ENCODE results near the gene P4HA2. TPM values are rescaled to one million over a fixed set of nuclear protein-coding genes. Genes with fewer than 3 reads are reported as not detected.
A peak's percentile ranks its signal among the peaks of the same experiment; 100 is the strongest.

The P4HA2 gene
- total RNA-seq, 6 donors from 2014 or later: 37.7 to 85.2 (median 57.5) TPM

DNA sequence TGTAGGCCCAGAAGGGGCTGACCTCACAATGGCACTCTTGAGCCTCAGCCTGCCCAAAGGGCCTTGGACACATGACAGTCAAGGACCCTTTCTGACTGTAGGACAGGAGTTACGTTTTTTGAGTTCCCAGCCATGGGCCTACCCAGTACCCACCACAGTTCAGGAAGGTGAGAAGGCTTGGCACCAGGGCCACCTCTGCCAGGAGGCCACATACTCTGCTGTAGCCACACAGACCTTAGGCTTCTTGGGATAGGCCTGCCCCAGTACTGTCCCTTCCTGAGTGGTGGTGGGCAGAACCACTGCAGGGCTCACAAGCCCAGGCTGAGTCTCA lies 42.6 kb upstream of the P4HA2 start:
- no peak overlapping the region for H3K27ac ChIP-seq
- no peaks in the 10 kb centered on the region for H3K9me3 ChIP-seq
- ATAC-seq (ENCODE audit: low FRiP score in 2 of 2) (no peak), DNase-seq (no peak)
- no peak overlapping the region for H3K4me3 ChIP-seq
- H3K36me3 ChIP-seq: no peaks in the 10 kb centered on the region
- H3K4me1 ChIP-seq: peaks cover 6 to 16% (median 10%) of the 10 kb centered on the region in 4 donors
- 100% methylated on average over 1 of the region's 1 CpG; no CpG with 5 or more reads in 1 of the 2 donors for WGBS, 2 donors
- TF ChIP-seq POLR2A (IDR thresholded peaks at IDR 0.05) (no peak), EP300 (IDR thresholded peaks at IDR 0.05) (no peak), POLR2AphosphoS5 (IDR thresholded peaks at IDR 0.05) (no peak)
- TF ChIP-seq, protein P1, sequence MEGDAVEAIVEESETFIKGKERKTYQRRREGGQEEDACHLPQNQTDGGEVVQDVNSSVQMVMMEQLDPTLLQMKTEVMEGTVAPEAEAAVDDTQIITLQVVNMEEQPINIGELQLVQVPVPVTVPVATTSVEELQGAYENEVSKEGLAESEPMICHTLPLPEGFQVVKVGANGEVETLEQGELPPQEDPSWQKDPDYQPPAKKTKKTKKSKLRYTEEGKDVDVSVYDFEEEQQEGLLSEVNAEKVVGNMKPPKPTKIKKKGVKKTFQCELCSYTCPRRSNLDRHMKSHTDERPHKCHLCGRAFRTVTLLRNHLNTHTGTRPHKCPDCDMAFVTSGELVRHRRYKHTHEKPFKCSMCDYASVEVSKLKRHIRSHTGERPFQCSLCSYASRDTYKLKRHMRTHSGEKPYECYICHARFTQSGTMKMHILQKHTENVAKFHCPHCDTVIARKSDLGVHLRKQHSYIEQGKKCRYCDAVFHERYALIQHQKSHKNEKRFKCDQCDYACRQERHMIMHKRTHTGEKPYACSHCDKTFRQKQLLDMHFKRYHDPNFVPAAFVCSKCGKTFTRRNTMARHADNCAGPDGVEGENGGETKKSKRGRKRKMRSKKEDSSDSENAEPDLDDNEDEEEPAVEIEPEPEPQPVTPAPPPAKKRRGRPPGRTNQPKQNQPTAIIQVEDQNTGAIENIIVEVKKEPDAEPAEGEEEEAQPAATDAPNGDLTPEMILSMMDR (IDR thresholded peaks at IDR 0.05): no peak
- no peaks in the 10 kb centered on the region for H3K27me3 ChIP-seq

DNA sequence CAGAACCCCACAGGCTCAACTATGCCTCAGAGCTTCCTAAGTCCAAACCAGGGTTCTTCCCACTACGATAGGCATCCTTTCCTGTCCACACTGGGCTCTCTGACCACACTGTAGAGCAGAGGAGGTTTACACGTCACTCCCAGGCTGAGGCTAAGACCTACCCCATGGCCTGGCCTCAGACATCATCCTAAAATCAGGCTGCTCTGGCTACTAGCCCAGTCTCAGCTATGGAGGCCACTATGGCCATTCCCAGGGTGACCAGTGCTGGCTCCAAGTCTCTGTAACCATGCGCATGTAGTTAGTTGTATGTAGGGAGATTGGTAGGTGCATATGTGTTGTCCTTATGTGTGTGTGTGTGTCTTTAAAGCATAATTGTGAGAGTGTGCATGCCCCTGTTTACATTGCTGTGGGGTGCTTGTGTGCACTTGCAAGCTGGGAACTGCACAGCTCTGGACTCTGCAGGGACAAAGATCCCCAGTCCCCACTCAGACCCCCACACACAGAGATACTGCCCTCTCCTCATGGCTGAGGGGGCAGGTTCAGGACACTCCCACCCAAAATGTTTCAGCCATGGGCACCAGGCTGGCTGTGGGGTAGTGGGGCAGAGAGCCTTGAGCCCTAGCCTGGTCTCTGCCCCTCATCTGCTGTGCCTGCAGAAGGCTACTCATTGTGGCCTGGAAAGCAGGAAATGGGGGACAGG lies 42.1 kb upstream of the P4HA2 start:
- no peak for DNase-seq
- Histone ChIP-seq H3K36me3 (no peaks in the 10 kb centered on the region), H3K4me1 (peaks cover 6 to 18% (median 12%) of the 10 kb centered on the region in 4 donors), H3K9me3 (no peaks in the 10 kb centered on the region), H3K27ac (no peak overlapping the region), H3K4me3 (no peak overlapping the region), H3K27me3 (no peaks in the 10 kb centered on the region)
- WGBS, 2 donors: 81 to 90% methylated on average over 3 of the region's 3 CpGs
- no peak for ATAC-seq (ENCODE audit: low FRiP score in 2 of 2)
- TF ChIP-seq POLR2A (IDR thresholded peaks at IDR 0.05) (no peak), POLR2AphosphoS5 (IDR thresholded peaks at IDR 0.05) (no peak), EP300 (IDR thresholded peaks at IDR 0.05) (no peak)

DNA sequence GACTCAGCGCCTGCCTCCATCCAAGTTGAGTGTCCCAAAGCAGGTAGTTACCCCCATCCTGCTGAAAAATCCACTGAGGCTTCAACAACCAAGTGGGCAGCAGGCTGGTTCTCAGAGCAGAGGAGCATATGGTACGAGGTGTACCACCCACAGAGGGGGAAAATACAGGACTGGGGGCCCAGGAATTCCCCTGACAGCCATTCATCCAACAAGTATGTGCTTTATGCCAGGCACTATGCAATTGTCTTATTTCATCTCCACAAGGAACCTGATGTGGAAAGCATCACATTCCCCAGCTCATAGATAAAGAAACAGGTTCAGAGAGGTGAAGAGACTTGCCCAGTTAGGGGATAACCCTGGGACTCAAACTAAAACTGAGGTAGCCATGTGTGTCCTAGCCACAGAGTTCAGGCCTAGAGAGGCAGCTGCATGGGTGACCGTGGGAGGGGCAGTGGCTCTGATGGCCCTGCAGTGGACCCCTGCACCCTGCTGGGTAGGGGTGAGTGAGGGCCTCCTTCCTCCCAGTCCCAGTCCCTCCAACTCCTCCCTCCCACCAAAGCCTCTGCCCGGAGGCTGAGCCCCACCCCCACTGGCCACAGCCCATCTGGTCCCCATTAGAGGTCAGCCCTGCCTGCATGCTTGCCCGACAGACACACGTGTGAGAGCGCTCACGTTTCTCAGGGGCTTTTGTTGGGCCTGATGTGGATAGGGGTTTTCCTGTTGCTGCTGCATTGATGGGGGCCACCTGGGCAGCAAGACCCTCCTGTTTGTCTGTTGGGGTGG lies 41.3 kb upstream of the P4HA2 start:
- H3K27me3 ChIP-seq: no peaks in the 10 kb centered on the region
- TF ChIP-seq POLR2A (IDR thresholded peaks at IDR 0.05): no peak
- TF ChIP-seq EP300 (IDR thresholded peaks at IDR 0.05): no peak
- no peak for TF ChIP-seq POLR2AphosphoS5 (IDR thresholded peaks at IDR 0.05)
- TF ChIP-seq, protein P1 (IDR thresholded peaks at IDR 0.05): no peak
- ATAC-seq (ENCODE audit: low FRiP score in 2 of 2) (no peak), DNase-seq (peak in 1 of 2 donors; percentile 59)
- H3K36me3 ChIP-seq: no peaks in the 10 kb centered on the region
- 85 to 92% methylated on average over 6 to 8 of the region's 8 CpGs for WGBS, 2 donors
- peaks cover 6 to 18% (median 12%) of the 10 kb centered on the region in 4 donors for H3K4me1 ChIP-seq
- no peak overlapping the region for H3K27ac ChIP-seq
- H3K9me3 ChIP-seq: no peaks in the 10 kb centered on the region
- no peak overlapping the region for H3K4me3 ChIP-seq

DNA sequence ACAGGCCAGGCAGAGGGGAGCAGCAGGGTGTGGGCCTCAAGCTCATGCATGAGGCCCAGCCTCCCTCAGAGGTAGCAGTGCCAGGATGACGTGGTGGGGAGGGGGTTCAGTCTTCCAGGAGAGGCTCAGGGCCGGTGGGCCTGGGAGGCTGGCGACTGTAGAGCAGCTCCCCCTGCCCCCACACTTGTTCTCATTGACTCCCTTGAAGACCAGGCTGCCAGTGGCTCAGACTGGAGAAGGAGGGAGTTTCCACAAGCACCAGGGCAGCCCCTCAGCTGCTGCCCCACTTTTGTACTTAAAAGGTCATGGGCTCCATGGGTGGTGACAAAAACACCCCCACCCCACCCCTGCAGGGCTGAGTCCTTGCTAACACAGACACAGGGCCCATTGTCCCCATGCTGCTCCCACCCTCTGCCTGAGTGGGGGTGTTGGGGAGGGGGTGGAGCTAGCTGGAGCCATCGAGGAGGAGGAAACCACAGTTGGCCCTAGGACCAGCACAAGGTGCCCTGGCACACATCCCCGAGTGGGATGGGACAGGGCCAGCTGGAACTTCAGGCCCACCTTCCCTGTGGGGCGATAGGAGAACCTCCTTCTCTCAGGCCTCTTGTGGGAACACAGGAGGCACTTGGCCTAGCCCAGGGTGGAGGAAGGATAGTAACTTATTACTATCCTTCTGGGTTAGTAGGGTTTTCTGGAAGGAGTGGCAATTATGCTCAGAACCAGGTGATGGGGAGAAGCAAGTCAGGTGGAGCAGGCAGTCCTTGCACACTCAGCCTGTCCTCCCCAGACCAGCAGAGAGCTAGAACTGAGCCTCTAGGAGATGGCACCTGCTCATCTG lies 40.5 kb upstream of the P4HA2 start:
- no peaks in the 10 kb centered on the region for H3K36me3 ChIP-seq
- H3K27ac ChIP-seq: no peak overlapping the region
- TF ChIP-seq EP300 (IDR thresholded peaks at IDR 0.05) (no peak), POLR2AphosphoS5 (IDR thresholded peaks at IDR 0.05) (no peak)
- TF ChIP-seq, protein P1 (IDR thresholded peaks at IDR 0.05): no peak
- no peaks in the 10 kb centered on the region for H3K27me3 ChIP-seq
- 69 to 84% methylated on average over 5 to 6 of the region's 6 CpGs for WGBS, 2 donors
- ATAC-seq (ENCODE audit: low FRiP score in 2 of 2): no peak
- no peaks in the 10 kb centered on the region for H3K9me3 ChIP-seq
- H3K4me1 ChIP-seq: peaks cover 6 to 18% (median 12%) of the 10 kb centered on the region in 4 donors
- no peak for DNase-seq
- H3K4me3 ChIP-seq: no peak overlapping the region

DNA sequence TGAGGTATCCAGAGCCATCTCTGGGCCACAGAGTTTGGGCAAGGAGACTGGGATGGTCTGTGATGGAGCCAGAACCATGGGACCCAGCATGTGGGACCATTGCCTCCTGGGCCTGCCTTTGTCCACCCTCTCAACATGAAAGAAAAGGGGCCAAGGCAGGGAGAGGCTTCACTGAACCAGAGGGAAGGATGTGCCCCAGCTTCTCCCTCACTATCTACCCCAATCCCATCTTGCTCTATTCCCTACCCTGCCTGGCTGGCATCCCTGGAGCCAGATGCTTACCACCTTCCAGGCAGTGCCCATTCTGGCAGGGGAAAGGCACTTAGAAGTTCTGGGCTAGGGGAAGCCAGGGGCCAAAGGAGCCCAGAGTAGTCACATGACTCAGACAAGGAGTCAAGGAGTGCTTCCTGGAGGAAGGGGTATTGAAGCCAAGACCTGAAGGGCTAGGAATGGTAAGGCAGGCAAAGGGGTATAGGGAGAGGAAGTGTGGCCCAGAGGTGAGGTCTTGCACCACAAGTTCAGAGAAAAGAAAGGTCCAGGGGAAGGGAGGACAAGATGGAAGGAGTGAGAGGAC lies 39.6 kb upstream of the P4HA2 start:
- ATAC-seq (ENCODE audit: low FRiP score in 2 of 2): no peak
- no peak for DNase-seq
- H3K4me3 ChIP-seq: no peak overlapping the region
- H3K27me3 ChIP-seq: no peaks in the 10 kb centered on the region
- no peak overlapping the region for H3K27ac ChIP-seq
- no peak for TF ChIP-seq POLR2A (IDR thresholded peaks at IDR 0.05)
- TF ChIP-seq POLR2AphosphoS5 (IDR thresholded peaks at IDR 0.05): no peak
- no peak for TF ChIP-seq EP300 (IDR thresholded peaks at IDR 0.05)
- TF ChIP-seq, protein P1 (IDR thresholded peaks at IDR 0.05): no peak
- H3K36me3 ChIP-seq: no peaks in the 10 kb centered on the region
- peaks cover 0 to 11% (median 9%) of the 10 kb centered on the region in 4 donors for H3K4me1 ChIP-seq
- H3K9me3 ChIP-seq: no peaks in the 10 kb centered on the region

Data from upper lobe of left lung (tissue), 6 donors.